Hepatocyte (in vitro differentiated cells): ENCODE measurements around the gene BTF3. TPM values are rescaled to one million over a fixed set of nuclear protein-coding genes. Genes with fewer than 3 reads are reported as not detected.

Experiments
- DNase-seq: peaks from one replicate; pipeline ENCODE4 v3.0.0-alpha.2; 2016; ENCODE audit warnings: low spot score
- H2AFZ ChIP-seq: fragments of 200-600 bp; sonication (generic); 2 replicates; pipeline ENCODE4 v1.6.0; 2016; ENCODE audit warnings: antibody characterized with exemption, mild to moderate bottlenecking
- H3K27ac ChIP-seq: fragments of 200-600 bp; sonication (generic); 2 replicates; pipeline ENCODE4 v1.5.1; 2016; ENCODE audit warnings: mild to moderate bottlenecking
- H3K27me3 ChIP-seq: fragments of 200-600 bp; sonication (generic); 2 replicates; pipeline ENCODE4 v1.6.1; 2016
- H3K36me3 ChIP-seq: fragments of 200-600 bp; sonication (generic); replicated peaks from 2 replicates; pipeline ENCODE4 v1.5.1; 2016; ENCODE audit warnings: low read depth; ENCODE audit not compliant: insufficient read depth
- H3K4me1 ChIP-seq: fragments of 200-600 bp; sonication (generic); 2 replicates; pipeline ENCODE4 v1.5.1; 2016; ENCODE audit warnings: mild to moderate bottlenecking, moderate library complexity; ENCODE audit not compliant: insufficient read depth
- H3K4me2 ChIP-seq: fragments of 200-600 bp; sonication (generic); 2 replicates; pipeline ENCODE4 v1.6.0; 2016
- H3K4me3 ChIP-seq: fragments of 200-600 bp; sonication (generic); 2 replicates; pipeline ENCODE4 v1.5.1; 2016; ENCODE audit warnings: mild to moderate bottlenecking
- H3K79me2 ChIP-seq: fragments of 200-600 bp; sonication (generic); 2 replicates; pipeline ENCODE4 v1.6.0; 2017; ENCODE audit warnings: mild to moderate bottlenecking
- H3K9me2 ChIP-seq: fragments of 200-600 bp; sonication (generic); replicated peaks from 2 replicates; pipeline ENCODE4 v1.6.0; 2017; ENCODE audit warnings: mild to moderate bottlenecking; ENCODE audit not compliant: insufficient read depth
- H3K9me3 ChIP-seq: fragments of 200-600 bp; sonication (generic); 2 replicates; pipeline ENCODE4 v1.5.1; 2016; ENCODE audit warnings: low read depth, mild to moderate bottlenecking
- H4K20me1 ChIP-seq: fragments of 200-600 bp; sonication (generic); 2 replicates; pipeline ENCODE4 v1.6.0; 2016; ENCODE audit warnings: mild to moderate bottlenecking; ENCODE audit not compliant: insufficient read depth, poor library complexity, severe bottlenecking
- CTCF ChIP-seq: fragments of 200-600 bp; sonication (generic); IDR thresholded peaks from 2 replicates; pipeline ENCODE4 v1.5.1; 2016; ENCODE audit warnings: antibody characterized with exemption, mild to moderate bottlenecking; ENCODE audit not compliant: poor library complexity
- EZH2 ChIP-seq: fragments of 200-600 bp; sonication (generic); IDR thresholded peaks from 2 replicates; pipeline ENCODE4 v1.6.1; 2016; ENCODE audit warnings: antibody characterized with exemption, mild to moderate bottlenecking, borderline replicate concordance
- EZH2phosphoT487 ChIP-seq: fragments of 200-600 bp; sonication (generic); IDR thresholded peaks from one replicate; pipeline ENCODE4 v1.6.1; 2018; ENCODE audit warnings: antibody characterized with exemption, mild to moderate bottlenecking, low read depth, moderate library complexity; ENCODE audit not compliant: unreplicated experiment, severe bottlenecking
- WGBS: methylation state at CpG from one replicate; pipeline ENCODE4 v1.1.6; 2016; ENCODE audit warnings: low lambda C conversion rate; ENCODE audit errors: missing lambda C conversion rate; 5-methylcytosine and 5-hydroxymethylcytosine counted together
- polyA plus RNA-seq: library from polyadenylated mRNA; unstranded; fragments of >200 nt; fragmentation: Nextera tagmentation; extraction: Ambion mirVana; gene quantifications from 2 replicates; pipeline ENCODE4 v1.2.1, GENCODE V29; 2016
- total RNA-seq: library from RNA; depleted of rRNA; stranded (reverse); fragments of >200 nt; gene quantifications from 2 replicates; pipeline ENCODE4 v1.2.3, GENCODE V29; 2014

The BTF3 gene
- total and polyA plus RNA-seq, 2 experiments from 2014 or later: 390 to 423 TPM

GRCh38 chr5:73490088-73490487 is 8.2 kb upstream of the BTF3 start:
- TF ChIP-seq EZH2 (no peak), CTCF (no peak), EZH2phosphoT487 (no peak)
- Histone ChIP-seq H3K27me3 (no peaks in the 10 kb centered on the region), H3K4me2 (no peak overlapping the region), H3K36me3 (no peaks in the 10 kb centered on the region), H3K27ac (no peak overlapping the region), H4K20me1 (no peaks in the 10 kb centered on the region), H3K9me2 (no peaks in the 10 kb centered on the region), H3K4me3 (no peak overlapping the region), H2AFZ (no peak overlapping the region), H3K4me1 (no peaks in the 10 kb centered on the region), H3K9me3 (no peaks in the 10 kb centered on the region), H3K79me2 (no peaks in the 10 kb centered on the region)
- no peak for DNase-seq
- 90% methylated on average over 2 of the region's 2 CpGs for WGBS

GRCh38 chr5:73491155-73491554 is 7.1 kb upstream of the BTF3 start:
- H3K79me2 ChIP-seq: no peaks in the 10 kb centered on the region
- WGBS: 96% methylated on average over 1 of the region's 1 CpG
- H3K27ac ChIP-seq: no peak overlapping the region
- H4K20me1 ChIP-seq: no peaks in the 10 kb centered on the region
- H3K4me3 ChIP-seq: no peak overlapping the region
- H3K36me3 ChIP-seq: no peaks in the 10 kb centered on the region
- H3K4me1 ChIP-seq: peaks cover 1% of the 10 kb centered on the region
- H3K4me2 ChIP-seq: no peak overlapping the region
- TF ChIP-seq CTCF (no peak), EZH2 (no peak), EZH2phosphoT487 (no peak)
- H2AFZ ChIP-seq: no peak overlapping the region
- H3K9me3 ChIP-seq: no peaks in the 10 kb centered on the region
- H3K9me2 ChIP-seq: no peaks in the 10 kb centered on the region
- no peaks in the 10 kb centered on the region for H3K27me3 ChIP-seq
- no peak for DNase-seq

- 83% methylated on average over 3 of the region's 3 CpGs for WGBS
- H3K27me3 ChIP-seq: no peaks in the 10 kb centered on the region
- peaks cover 6% of the 10 kb centered on the region for H3K79me2 ChIP-seq
- no peaks in the 10 kb centered on the region for H4K20me1 ChIP-seq
- H3K4me3 ChIP-seq: no peak overlapping the region
- no peaks in the 10 kb centered on the region for H3K36me3 ChIP-seq
- no peak for TF ChIP-seq EZH2
- TF ChIP-seq EZH2phosphoT487: no peak
- no peak for TF ChIP-seq CTCF
- DNase-seq: no peak
- H3K27ac ChIP-seq: no peak overlapping the region
- H3K9me3 ChIP-seq: no peaks in the 10 kb centered on the region
- no peak overlapping the region for H3K4me2 ChIP-seq
- H3K9me2 ChIP-seq: no peaks in the 10 kb centered on the region
- peaks cover 16% of the 10 kb centered on the region for H3K4me1 ChIP-seq
- no peak overlapping the region for H2AFZ ChIP-seq
These were observed 4.8 kb upstream of the BTF3 start for GRCh38 chr5:73493421-73493820.

GRCh38 chr5:73494721-73495120 is 3.5 kb upstream of the BTF3 start:
- Histone ChIP-seq H3K27ac (no peak overlapping the region), H2AFZ (no peak overlapping the region), H3K4me3 (no peak overlapping the region), H3K4me2 (no peak overlapping the region), H3K9me2 (no peaks in the 10 kb centered on the region), H3K4me1 (peaks cover 19% of the 10 kb centered on the region), H4K20me1 (peaks cover 4% of the 10 kb centered on the region), H3K79me2 (peaks cover 19% of the 10 kb centered on the region), H3K27me3 (no peaks in the 10 kb centered on the region), H3K9me3 (no peaks in the 10 kb centered on the region), H3K36me3 (no peaks in the 10 kb centered on the region)
- no peak for DNase-seq
- TF ChIP-seq EZH2phosphoT487 (no peak), CTCF (no peak), EZH2 (no peak)
